ENCODE data around the gene LTF. TPM values are rescaled to one million over a fixed set of nuclear protein-coding genes. Genes with fewer than 3 reads are reported as not detected.
"Not testable (repeated sequence)": the region's sequence is repeated elsewhere in the genome, so short reads cannot be mapped to it uniquely, and the experiment has no call there.

The LTF gene
- total RNA-seq, 1 experiment from 2014 or later = not detected

- H3K27me3 ChIP-seq (ENCODE audit: low read length) = no peaks in the 10 kb centered on the region
- no peak overlapping the region for H3K9ac ChIP-seq (ENCODE audit: low read length)
- no peaks in the 10 kb centered on the region for H3K9me2 ChIP-seq (replicated peaks; ENCODE audit: insufficient read depth, low read length)
- no peaks in the 10 kb centered on the region for H3K9me3 ChIP-seq (ENCODE audit: low read length)
- no peaks in the 10 kb centered on the region for H4K20me1 ChIP-seq (ENCODE audit: insufficient read depth, low read depth, low read length)
- no peak overlapping the region for H3K4me2 ChIP-seq (ENCODE audit: low read depth, low read length, poor library complexity, severe bottlenecking)
- H3K79me2 ChIP-seq (ENCODE audit: low read length) = no peaks in the 10 kb centered on the region
- H3K27ac ChIP-seq (ENCODE audit: low read length) = no peak overlapping the region
- H2AFZ ChIP-seq (ENCODE audit: low read length) = no peak overlapping the region
- peaks cover 7% of the 10 kb centered on the region for H3K4me1 ChIP-seq (ENCODE audit: low read length)
- no peak overlapping the region for H3K4me3 ChIP-seq (ENCODE audit: low read length)
- no peaks in the 10 kb centered on the region for H3K36me3 ChIP-seq (ENCODE audit: insufficient read depth, low read length)
- no peak for DNase-seq
Measured at GRCh38 chr3:46389306-46389705, 75.4 kb downstream of the LTF start.

- not testable (repeated sequence) for DNase-seq; H3K9me3 ChIP-seq (ENCODE audit: low read length); H3K9me2 ChIP-seq (replicated peaks; ENCODE audit: insufficient read depth, low read length); H3K27ac ChIP-seq (ENCODE audit: low read length); H4K20me1 ChIP-seq (ENCODE audit: insufficient read depth, low read depth, low read length); H3K9ac ChIP-seq (ENCODE audit: low read length); H3K27me3 ChIP-seq (ENCODE audit: low read length); H3K79me2 ChIP-seq (ENCODE audit: low read length); H2AFZ ChIP-seq (ENCODE audit: low read length); H3K36me3 ChIP-seq (ENCODE audit: insufficient read depth, low read length); H3K4me3 ChIP-seq (ENCODE audit: low read length); H3K4me2 ChIP-seq (ENCODE audit: low read depth, low read length, poor library complexity, severe bottlenecking)
- peaks cover 11% of the 10 kb centered on the region for H3K4me1 ChIP-seq (ENCODE audit: low read length)
Measured at GRCh38 chr3:46388847-46389246, 75.9 kb downstream of the LTF start.

- Histone ChIP-seq H3K4me3 (ENCODE audit: low read length) (no peak overlapping the region), H2AFZ (ENCODE audit: low read length) (no peak overlapping the region), H3K9me3 (ENCODE audit: low read length) (no peaks in the 10 kb centered on the region), H3K9ac (ENCODE audit: low read length) (no peak overlapping the region), H3K4me1 (ENCODE audit: low read length) (peaks cover 23% of the 10 kb centered on the region), H3K27me3 (ENCODE audit: low read length) (no peaks in the 10 kb centered on the region), H3K36me3 (ENCODE audit: insufficient read depth, low read length) (no peaks in the 10 kb centered on the region), H3K79me2 (ENCODE audit: low read length) (no peaks in the 10 kb centered on the region), H3K9me2 (replicated peaks; ENCODE audit: insufficient read depth, low read length) (no peaks in the 10 kb centered on the region), H4K20me1 (ENCODE audit: insufficient read depth, low read depth, low read length) (no peaks in the 10 kb centered on the region), H3K27ac (ENCODE audit: low read length) (no peak overlapping the region), H3K4me2 (ENCODE audit: low read depth, low read length, poor library complexity, severe bottlenecking) (no peak overlapping the region)
- no peak for DNase-seq
Measured at GRCh38 chr3:46386205-46386604, 78.5 kb downstream of the LTF start.

Other genes with a start within 250 kb of the LTF start
- gene CCR3, start 222.4 kb downstream of the LTF start, total RNA-seq (2014; rRNA removed; shearing (Covaris generic); ENCODE audit: low replicate concordance) = not detected in 2 replicates
- not detected in 2 replicates for gene CCR2, start 110.8 kb downstream of the LTF start, total RNA-seq (2014; rRNA removed; shearing (Covaris generic); ENCODE audit: low replicate concordance)
- not detected in 2 replicates for gene CCR5, start 94.0 kb downstream of the LTF start, total RNA-seq (2014; rRNA removed; shearing (Covaris generic); ENCODE audit: low replicate concordance)
- 0.14 TPM in 1 of 2 replicates, not detected in the other for gene CCRL2, start 57.6 kb downstream of the LTF start, total RNA-seq (2014; rRNA removed; shearing (Covaris generic); ENCODE audit: low replicate concordance)
- not detected in 2 replicates for gene RTP3, start 33.1 kb upstream of the LTF start, total RNA-seq (2014; rRNA removed; shearing (Covaris generic); ENCODE audit: low replicate concordance)
- gene LRRC2, start 101.4 kb upstream of the LTF start, total RNA-seq (2014; rRNA removed; shearing (Covaris generic); ENCODE audit: low replicate concordance) = not detected in 2 replicates
- gene FAM240A, start 147.6 kb upstream of the LTF start, total RNA-seq (2014; rRNA removed; shearing (Covaris generic); ENCODE audit: low replicate concordance) = not detected in 2 replicates
- gene ALS2CL, start 228.8 kb upstream of the LTF start, total RNA-seq (2014; rRNA removed; shearing (Covaris generic); ENCODE audit: low replicate concordance) = not detected in 2 replicates
- not detected in 2 replicates for gene TMIE, start 236.5 kb upstream of the LTF start, total RNA-seq (2014; rRNA removed; shearing (Covaris generic); ENCODE audit: low replicate concordance)